Measurements from ENCODE around the gene RNGTT.
"Not testable (repeated sequence)": the region's sequence is repeated elsewhere in the genome, so short reads cannot be mapped to it uniquely, and the experiment has no call there.

RNGTT gene

GRCh38 chr6:88722686-88723085 is 240.7 kb downstream of the RNGTT start:
- H3K4me3 ChIP-seq (ENCODE audit: low read length), result no peak overlapping the region
- TF ChIP-seq CTCF (conservative IDR thresholded peaks at IDR 0.05; ENCODE audit: low read length), result no peak

GRCh38 chr6:88716399-88716798 is 247.0 kb downstream of the RNGTT start:
- not testable (repeated sequence) for H3K4me3 ChIP-seq (ENCODE audit: low read length); DNase-seq (ENCODE audit: low read depth)

More at GRCh38 chr6:88722686-88723085, 240.7 kb downstream of the RNGTT start:
- DNase-seq (ENCODE audit: low read depth), result no peak

GRCh38 chr6:88712243-88712936 is 251.0 kb downstream of the RNGTT start:
- no peak overlapping the region for H3K4me3 ChIP-seq (ENCODE audit: low read length)
- TF ChIP-seq CTCF (conservative IDR thresholded peaks at IDR 0.05; ENCODE audit: low read length), result no peak
- no peak for DNase-seq (ENCODE audit: low read depth)

- DNase-seq (ENCODE audit: low read depth), result no peak
- TF ChIP-seq CTCF (conservative IDR thresholded peaks at IDR 0.05; ENCODE audit: low read length), result no peak
- H3K4me3 ChIP-seq (ENCODE audit: low read length), result no peak overlapping the region
Observed at GRCh38 chr6:88709819-88710246, 253.6 kb downstream of the RNGTT start.

- no peak for DNase-seq (ENCODE audit: low read depth)
- no peak for TF ChIP-seq CTCF (conservative IDR thresholded peaks at IDR 0.05; ENCODE audit: low read length)
- no peak overlapping the region for H3K4me3 ChIP-seq (ENCODE audit: low read length)
Observed at GRCh38 chr6:88708197-88708744, 255.1 kb downstream of the RNGTT start.

GRCh38 chr6:88705601-88706000 is 257.8 kb downstream of the RNGTT start:
- no peak for DNase-seq (ENCODE audit: low read depth)
- H3K4me3 ChIP-seq (ENCODE audit: low read length), result no peak overlapping the region
- TF ChIP-seq CTCF (conservative IDR thresholded peaks at IDR 0.05; ENCODE audit: low read length), result no peak

- no peak overlapping the region for H3K4me3 ChIP-seq (ENCODE audit: low read length)
- no peak for TF ChIP-seq CTCF (conservative IDR thresholded peaks at IDR 0.05; ENCODE audit: low read length)
- no peak for DNase-seq (ENCODE audit: low read depth)
Observed at GRCh38 chr6:88704980-88705379, 258.4 kb downstream of the RNGTT start.
